Peyer's patch (tissue), 4 donors: ENCODE data around the gene NKX2-4.

Experiments
- CTCF ChIP-seq, 6 experiments: fragments of 450-650 bp in 4 of 6; fragments of 200-600 bp in 2 of 6; sonication (generic) in 1 of 6; IDR thresholded peaks; one replicate each; pipeline ENCODE4 v1.5.1; 2017 to 2019; ENCODE audit warnings: antibody characterized with exemption in 6 of 6, mild to moderate bottlenecking in 3 of 6, moderate library complexity in 1 of 6
- POLR2A ChIP-seq, 2 donors: fragments of 450-650 bp; IDR thresholded peaks; one replicate each; pipeline ENCODE4 v1.5.1; 2017; ENCODE audit warnings: antibody characterized with exemption in 2 of 2, mild to moderate bottlenecking in 2 of 2, moderate library complexity in 2 of 2

GRCh38 chr20:21361266-21361665 lies 36.1 kb downstream of the NKX2-4 start:
- TF ChIP-seq CTCF (IDR thresholded peaks at IDR 0.05): no peak
- no peak for TF ChIP-seq POLR2A (IDR thresholded peaks at IDR 0.05)
